Endothelial cell of umbilical vein (primary cell): ENCODE results near the gene NDUFB4.

Experiments
- EZH2 ChIP-seq: IDR thresholded peaks from 2 replicates; pipeline ENCODE4 v1.6.1; 2012; ENCODE audit warnings: borderline replicate concordance, low read depth, mild to moderate bottlenecking, moderate library complexity, low read length, inconsistent platforms; ENCODE audit not compliant: severe bottlenecking
- POLR2A ChIP-seq: IDR thresholded peaks from 2 replicates; pipeline ENCODE4 v1.6.1; 2012; ENCODE audit warnings: low read depth, mild to moderate bottlenecking, control low read depth, low read length
- POLR2AphosphoS5 ChIP-seq: IDR thresholded peaks from 2 replicates; pipeline ENCODE4 v1.6.1; 2012; ENCODE audit warnings: low read depth, mild to moderate bottlenecking, control low read depth, low read length, moderate library complexity; ENCODE audit not compliant: insufficient read depth
- TF ChIP-seq, protein P1 (sequence below), 2 donors: IDR thresholded peaks; 1 replicate in 1 of 2; 2 replicates in 1 of 2; pipeline ENCODE4 v1.5.1; 2011; ENCODE audit warnings: low read length in 2 of 2, mild to moderate bottlenecking in 2 of 2, moderate library complexity in 2 of 2, control low read depth in 1 of 2, inconsistent platforms in 1 of 2, low read depth in 1 of 2; ENCODE audit not compliant: insufficient read depth in 1 of 2; ENCODE audit errors: extremely low read depth in 1 of 2
- TF ChIP-seq, protein P2 (sequence below): IDR thresholded peaks from 2 replicates; pipeline ENCODE4 v1.6.1; 2011; ENCODE audit not compliant: insufficient read depth, insufficient read length

DNA sequence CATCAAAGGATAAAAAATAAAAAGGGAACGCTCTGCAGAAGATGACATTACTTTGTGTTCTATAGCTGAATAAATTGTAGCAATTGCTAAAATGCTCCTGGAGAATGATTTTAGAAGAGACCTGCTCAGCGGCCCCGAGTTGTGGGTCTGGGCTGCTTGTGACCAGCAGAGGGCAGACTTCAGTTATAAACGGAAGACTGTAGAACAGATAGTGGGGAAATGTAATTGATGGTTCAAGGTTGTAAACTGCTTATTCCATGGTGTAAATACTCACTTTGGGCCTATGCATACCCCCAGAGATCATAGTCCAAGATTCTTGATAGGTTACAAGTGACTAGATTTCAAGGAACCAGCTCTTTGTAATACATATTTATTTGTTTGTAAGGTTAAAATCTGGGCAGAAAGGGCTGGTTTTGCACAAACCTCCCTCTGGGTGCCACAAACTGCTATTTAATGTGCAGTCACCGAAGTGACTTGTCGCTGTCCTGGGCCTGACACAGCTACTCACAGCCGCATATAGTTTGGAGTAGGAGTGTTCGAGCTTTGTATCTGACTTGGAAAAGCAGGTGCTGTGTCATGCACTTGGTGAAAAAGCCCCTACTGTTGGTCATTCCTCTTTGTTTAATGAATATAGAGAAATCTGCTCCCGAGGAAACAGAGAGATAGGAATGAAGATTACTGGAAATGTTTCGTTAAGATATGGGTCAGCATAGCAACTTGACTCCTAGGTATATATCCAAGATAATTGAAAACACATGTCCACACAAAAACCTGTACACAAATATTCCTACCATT lies 34.7 kb upstream of the NDUFB4 start:
- TF ChIP-seq POLR2A (no peak), POLR2AphosphoS5 (no peak), EZH2 (no peak)
- TF ChIP-seq, protein P1, sequence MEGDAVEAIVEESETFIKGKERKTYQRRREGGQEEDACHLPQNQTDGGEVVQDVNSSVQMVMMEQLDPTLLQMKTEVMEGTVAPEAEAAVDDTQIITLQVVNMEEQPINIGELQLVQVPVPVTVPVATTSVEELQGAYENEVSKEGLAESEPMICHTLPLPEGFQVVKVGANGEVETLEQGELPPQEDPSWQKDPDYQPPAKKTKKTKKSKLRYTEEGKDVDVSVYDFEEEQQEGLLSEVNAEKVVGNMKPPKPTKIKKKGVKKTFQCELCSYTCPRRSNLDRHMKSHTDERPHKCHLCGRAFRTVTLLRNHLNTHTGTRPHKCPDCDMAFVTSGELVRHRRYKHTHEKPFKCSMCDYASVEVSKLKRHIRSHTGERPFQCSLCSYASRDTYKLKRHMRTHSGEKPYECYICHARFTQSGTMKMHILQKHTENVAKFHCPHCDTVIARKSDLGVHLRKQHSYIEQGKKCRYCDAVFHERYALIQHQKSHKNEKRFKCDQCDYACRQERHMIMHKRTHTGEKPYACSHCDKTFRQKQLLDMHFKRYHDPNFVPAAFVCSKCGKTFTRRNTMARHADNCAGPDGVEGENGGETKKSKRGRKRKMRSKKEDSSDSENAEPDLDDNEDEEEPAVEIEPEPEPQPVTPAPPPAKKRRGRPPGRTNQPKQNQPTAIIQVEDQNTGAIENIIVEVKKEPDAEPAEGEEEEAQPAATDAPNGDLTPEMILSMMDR (IDR thresholded peaks at IDR 0.05; ENCODE audit: extremely low read depth in 1 of 2, insufficient read depth in 1 of 2, low read depth in 1 of 2, low read length in 2 of 2): peak; percentile 76 to 92
- TF ChIP-seq, protein P2, sequence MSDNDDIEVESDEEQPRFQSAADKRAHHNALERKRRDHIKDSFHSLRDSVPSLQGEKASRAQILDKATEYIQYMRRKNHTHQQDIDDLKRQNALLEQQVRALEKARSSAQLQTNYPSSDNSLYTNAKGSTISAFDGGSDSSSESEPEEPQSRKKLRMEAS: no peak
